GM12864 (cell line): ENCODE results near the gene FALEC.
A peak's percentile ranks its signal among the peaks of the same experiment; 100 is the strongest.
"Not testable (repeated sequence)": the region's sequence is repeated elsewhere in the genome, so short reads cannot be mapped to it uniquely, and the experiment has no call there.

Source experiments
- DNase-seq: peaks from one replicate; pipeline ENCODE4 v3.0.0-alpha.2; 2011; ENCODE audit warnings: low read depth
- H3K4me3 ChIP-seq: 2 replicates; pipeline ENCODE4 v1.5.1; 2011; ENCODE audit warnings: mild to moderate bottlenecking, low read depth, low read length, control low read depth
- CTCF ChIP-seq: IDR thresholded peaks from 2 replicates; pipeline ENCODE4 v1.5.1; 2011; ENCODE audit warnings: low read depth, mild to moderate bottlenecking, moderate library complexity, low read length, control low read depth, inconsistent platforms; ENCODE audit errors: missing control alignments

FALEC gene

DNA sequence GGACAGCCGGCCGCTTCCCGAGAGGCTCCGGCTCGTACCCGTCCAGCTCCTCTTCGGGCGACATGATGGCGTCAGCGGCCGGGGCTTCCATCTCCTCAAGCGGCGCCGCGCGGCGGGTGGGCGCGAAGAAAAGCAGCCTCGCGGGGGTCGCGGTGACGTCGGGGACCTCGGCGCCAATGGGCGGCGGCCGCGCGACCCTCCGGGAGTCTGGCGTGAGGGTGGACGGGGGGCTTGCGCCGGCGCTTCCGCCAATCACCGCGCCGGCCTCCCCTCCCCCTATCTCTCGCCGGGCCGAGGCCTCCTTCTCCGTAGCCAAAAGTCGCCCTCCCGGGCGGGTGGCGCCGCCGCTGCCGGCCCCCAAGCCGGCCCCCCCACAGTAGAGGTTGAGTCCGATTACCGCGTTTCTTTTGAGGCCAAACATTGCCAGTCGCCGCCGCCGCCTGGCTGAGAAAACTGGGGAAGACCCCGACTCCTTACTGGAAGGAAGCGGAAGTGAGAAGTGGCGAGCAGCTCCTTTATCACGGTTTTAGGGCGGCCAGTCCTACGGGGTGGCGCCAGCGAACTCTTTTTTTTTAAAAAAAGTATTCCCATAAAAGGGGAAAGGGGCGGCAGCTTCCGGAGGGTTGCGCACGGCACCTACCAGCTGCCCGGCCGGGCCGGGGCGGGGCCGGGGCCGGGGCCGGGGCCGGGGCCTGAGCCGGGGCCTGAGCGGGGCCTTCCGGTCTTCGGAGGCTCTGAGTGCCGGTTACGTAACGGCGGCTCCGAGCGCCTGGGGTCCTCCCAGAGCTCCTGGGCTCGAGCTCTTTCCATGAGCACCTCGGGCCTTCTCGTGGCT is 63.8 kb downstream of the FALEC start, which contains the start of gene MCL1:
MCL1 (minus strand) TSS at position 501 of the 835 bp plus-strand sequence; CDS start at position 421, 80 bp downstream.
- peak within 1 kb of the TSS; percentile 98 for H3K4me3 ChIP-seq
- peak; percentile 85 for DNase-seq
- no peak for TF ChIP-seq CTCF

GRCh38 chr1:150579945-150580642 is 64.5 kb downstream of the FALEC start:
- TF ChIP-seq CTCF: no peak
- H3K4me3 ChIP-seq: peak overlapping the region; percentile 41
- DNase-seq: no peak

DNA sequence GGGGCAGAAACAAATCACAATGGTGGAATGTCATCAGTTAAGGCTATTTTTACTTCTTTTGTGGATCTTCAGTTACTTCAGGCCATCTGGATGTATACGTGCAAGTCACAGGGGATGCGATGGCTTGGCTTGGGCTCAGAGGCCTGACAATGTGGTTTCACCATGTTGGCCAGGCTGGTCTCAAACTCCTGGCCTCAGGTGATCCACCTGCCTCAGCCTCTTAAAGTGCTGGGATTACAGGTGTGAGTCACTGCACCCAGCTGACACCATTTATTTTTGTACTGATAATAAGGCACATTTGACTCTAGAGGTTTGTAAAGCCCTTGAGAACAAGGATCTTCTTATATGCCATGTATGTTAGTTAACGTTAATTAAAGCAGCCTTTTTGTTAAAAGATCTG is 65.4 kb downstream of the FALEC start:
- not testable (repeated sequence) for H3K4me3 ChIP-seq, DNase-seq

DNA sequence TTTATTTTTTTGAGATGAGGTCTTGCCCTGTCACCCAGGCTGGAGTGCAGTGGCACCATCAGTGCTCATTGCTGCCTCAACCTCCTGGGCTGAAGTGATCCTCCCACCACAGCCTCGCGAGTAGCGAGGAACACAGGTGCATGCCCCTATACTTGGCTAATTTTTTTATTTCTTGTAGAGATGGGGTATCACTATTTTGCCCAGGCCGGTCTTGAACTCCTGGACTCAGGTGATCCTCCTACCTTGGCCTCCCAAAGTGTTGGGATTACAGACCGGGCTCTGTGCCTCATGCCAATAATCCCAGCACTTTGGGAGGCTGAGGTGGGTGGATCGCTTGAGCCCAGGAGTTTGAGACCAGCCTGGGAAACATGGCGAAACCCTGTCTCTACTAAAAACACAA is 65.9 kb downstream of the FALEC start:
- DNase-seq, H3K4me3 ChIP-seq: not testable (repeated sequence)

- DNase-seq, H3K4me3 ChIP-seq: not testable (repeated sequence)
These were observed 66.4 kb downstream of the FALEC start for GRCh38 chr1:150581962-150582361.

- TF ChIP-seq CTCF: no peak
- H3K4me3 ChIP-seq: no peak overlapping the region
- DNase-seq: no peak
These were observed 66.8 kb downstream of the FALEC start for GRCh38 chr1:150582371-150582770.
